HG03378 (cell line): ENCODE data around the gene PLA2G4E.

ENCODE experiments used
- ATAC-seq: cut with Tn5 transposase; IDR thresholded peaks from one replicate; pipeline ENCODE4 v1.9.1; 2021; ENCODE audit warnings: mild to moderate bottlenecking, moderate library complexity; ENCODE audit not compliant: unreplicated experiment

PLA2G4E gene

GRCh38 chr15:41961595-41962202 lies 59.1 kb downstream of the PLA2G4E start:
- no peak for ATAC-seq

- no peak for ATAC-seq
Measured at GRCh38 chr15:41961001-41961518, 59.8 kb downstream of the PLA2G4E start.

GRCh38 chr15:41958002-41958420 lies 62.8 kb downstream of the PLA2G4E start:
- no peak for ATAC-seq

GRCh38 chr15:41957021-41957897 lies 63.6 kb downstream of the PLA2G4E start:
- peak; percentile 84 for ATAC-seq

GRCh38 chr15:41955807-41956525 lies 64.9 kb downstream of the PLA2G4E start:
- ATAC-seq: no peak

GRCh38 chr15:41955100-41955499 lies 65.7 kb downstream of the PLA2G4E start:
- no peak for ATAC-seq

GRCh38 chr15:41954036-41954435 lies 66.8 kb downstream of the PLA2G4E start:
- no peak for ATAC-seq

- no peak for ATAC-seq
Measured at GRCh38 chr15:41952013-41952563, 68.8 kb downstream of the PLA2G4E start.

GRCh38 chr15:41951571-41951970 lies 69.3 kb downstream of the PLA2G4E start:
- no peak for ATAC-seq

GRCh38 chr15:41950489-41950888 lies 70.4 kb downstream of the PLA2G4E start:
- ATAC-seq: no peak

- ATAC-seq: no peak
Measured at GRCh38 chr15:41950127-41950483, 70.7 kb downstream of the PLA2G4E start.

- no peak for ATAC-seq
Measured at GRCh38 chr15:41949401-41950126, 71.3 kb downstream of the PLA2G4E start.

- ATAC-seq: no peak
Measured at GRCh38 chr15:41948490-41948889, 72.4 kb downstream of the PLA2G4E start.

GRCh38 chr15:41946970-41947369 lies 73.9 kb downstream of the PLA2G4E start:
- no peak for ATAC-seq

GRCh38 chr15:41945731-41946130 lies 75.1 kb downstream of the PLA2G4E start:
- no peak for ATAC-seq

GRCh38 chr15:41945221-41945620 lies 75.6 kb downstream of the PLA2G4E start:
- no peak for ATAC-seq

GRCh38 chr15:41944313-41944940 lies 76.4 kb downstream of the PLA2G4E start:
- no peak for ATAC-seq

GRCh38 chr15:41943543-41944312 lies 77.1 kb downstream of the PLA2G4E start:
- ATAC-seq: no peak

GRCh38 chr15:41942886-41943285 lies 78.0 kb downstream of the PLA2G4E start:
- no peak for ATAC-seq
